PC-3 (cell line): ENCODE data around the gene LIMK1.

Experiments
- EZH2 ChIP-seq: fragments of 300-600 bp; sonication (generic); IDR thresholded peaks from one replicate; pipeline ENCODE4 v1.6.1; 2017; ENCODE audit warnings: antibody characterized with exemption, mild to moderate bottlenecking, low read length; ENCODE audit not compliant: unreplicated experiment
- TF ChIP-seq, protein P1 (sequence below): fragments of 300-600 bp; sonication (generic); conservative IDR thresholded peaks from 2 replicates; pipeline ENCODE4 v1.5.1; 2017; ENCODE audit warnings: antibody characterized with exemption, low read depth, mild to moderate bottlenecking, low read length

GRCh38 chr7:74087791-74088453 is 4.3 kb downstream of the LIMK1 start:
- no peak for TF ChIP-seq EZH2
- TF ChIP-seq, protein P1, sequence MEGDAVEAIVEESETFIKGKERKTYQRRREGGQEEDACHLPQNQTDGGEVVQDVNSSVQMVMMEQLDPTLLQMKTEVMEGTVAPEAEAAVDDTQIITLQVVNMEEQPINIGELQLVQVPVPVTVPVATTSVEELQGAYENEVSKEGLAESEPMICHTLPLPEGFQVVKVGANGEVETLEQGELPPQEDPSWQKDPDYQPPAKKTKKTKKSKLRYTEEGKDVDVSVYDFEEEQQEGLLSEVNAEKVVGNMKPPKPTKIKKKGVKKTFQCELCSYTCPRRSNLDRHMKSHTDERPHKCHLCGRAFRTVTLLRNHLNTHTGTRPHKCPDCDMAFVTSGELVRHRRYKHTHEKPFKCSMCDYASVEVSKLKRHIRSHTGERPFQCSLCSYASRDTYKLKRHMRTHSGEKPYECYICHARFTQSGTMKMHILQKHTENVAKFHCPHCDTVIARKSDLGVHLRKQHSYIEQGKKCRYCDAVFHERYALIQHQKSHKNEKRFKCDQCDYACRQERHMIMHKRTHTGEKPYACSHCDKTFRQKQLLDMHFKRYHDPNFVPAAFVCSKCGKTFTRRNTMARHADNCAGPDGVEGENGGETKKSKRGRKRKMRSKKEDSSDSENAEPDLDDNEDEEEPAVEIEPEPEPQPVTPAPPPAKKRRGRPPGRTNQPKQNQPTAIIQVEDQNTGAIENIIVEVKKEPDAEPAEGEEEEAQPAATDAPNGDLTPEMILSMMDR: no peak
